Measurements from ENCODE around the gene TXK.
A peak's percentile ranks its signal among the peaks of the same experiment; 100 is the strongest.
"Not testable (repeated sequence)": the region's sequence is repeated elsewhere in the genome, so short reads cannot be mapped to it uniquely, and the experiment has no call there.

TXK gene
- 13.1 to 62.2 reads per million in 2 experiments for total RNA-seq

GRCh38 chr4:48134081-48134480 is at the start of gene TXK:
TXK (minus strand) TSS chr4:48134250; CDS start chr4:48134170, 80 bp downstream.
- DNase-seq (ENCODE audit: low read depth) = no peak

GRCh38 chr4:48180234-48180633 is 46.2 kb upstream of the TXK start:
- DNase-seq (ENCODE audit: low read depth) = no peak

GRCh38 chr4:48178931-48179330 is 44.9 kb upstream of the TXK start:
- no peak for DNase-seq (ENCODE audit: low read depth)

GRCh38 chr4:48175806-48176205 is 41.8 kb upstream of the TXK start:
- DNase-seq (ENCODE audit: low read depth) = no peak

- DNase-seq (ENCODE audit: low read depth) = no peak
These were observed 41.3 kb upstream of the TXK start for GRCh38 chr4:48175328-48175727.

- no peak for DNase-seq (ENCODE audit: low read depth)
These were observed 39.3 kb upstream of the TXK start for GRCh38 chr4:48173056-48173991.

GRCh38 chr4:48172651-48173050 is 38.6 kb upstream of the TXK start:
- no peak for DNase-seq (ENCODE audit: low read depth)

- no peak for DNase-seq (ENCODE audit: low read depth)
These were observed 35.6 kb upstream of the TXK start for GRCh38 chr4:48169636-48170035.

GRCh38 chr4:48167538-48168263 is 33.7 kb upstream of the TXK start:
- DNase-seq (ENCODE audit: low read depth) = no peak

GRCh38 chr4:48164561-48164960 is 30.5 kb upstream of the TXK start:
- DNase-seq (ENCODE audit: low read depth) = not testable (repeated sequence)

GRCh38 chr4:48163746-48164145 is 29.7 kb upstream of the TXK start:
- DNase-seq (ENCODE audit: low read depth) = no peak

GRCh38 chr4:48162162-48162561 is 28.1 kb upstream of the TXK start:
- no peak for DNase-seq (ENCODE audit: low read depth)

- no peak for DNase-seq (ENCODE audit: low read depth)
These were observed 23.2 kb upstream of the TXK start for GRCh38 chr4:48157271-48157670.

GRCh38 chr4:48156423-48156822 is 22.4 kb upstream of the TXK start:
- DNase-seq (ENCODE audit: low read depth) = no peak

- DNase-seq (ENCODE audit: low read depth) = no peak
These were observed 19.9 kb upstream of the TXK start for GRCh38 chr4:48153791-48154550.

GRCh38 chr4:48152259-48152658 is 18.2 kb upstream of the TXK start:
- DNase-seq (ENCODE audit: low read depth) = no peak

GRCh38 chr4:48149827-48150370 is 15.8 kb upstream of the TXK start:
- no peak for DNase-seq (ENCODE audit: low read depth)

- no peak for DNase-seq (ENCODE audit: low read depth)
These were observed 13.6 kb upstream of the TXK start for GRCh38 chr4:48147621-48148020.

GRCh38 chr4:48141048-48141447 is 7.0 kb upstream of the TXK start:
- DNase-seq (ENCODE audit: low read depth) = no peak

GRCh38 chr4:48139691-48140090 is 5.6 kb upstream of the TXK start:
- DNase-seq (ENCODE audit: low read depth) = peak; percentile 34

GRCh38 chr4:48138936-48139335 is 4.9 kb upstream of the TXK start:
- DNase-seq (ENCODE audit: low read depth) = no peak

GRCh38 chr4:48138511-48138910 is 4.5 kb upstream of the TXK start:
- no peak for DNase-seq (ENCODE audit: low read depth)
